ENCODE results near the gene WDR33. TPM values are rescaled to one million over a fixed set of nuclear protein-coding genes. Genes with fewer than 3 reads are reported as not detected.

Gene WDR33
- total and polyA plus RNA-seq, 2 of the 13 experiments (the other 11 are each of a cell fraction or from before 2014, with no cell fraction given): 54.9 to 78.2 TPM

DNA sequence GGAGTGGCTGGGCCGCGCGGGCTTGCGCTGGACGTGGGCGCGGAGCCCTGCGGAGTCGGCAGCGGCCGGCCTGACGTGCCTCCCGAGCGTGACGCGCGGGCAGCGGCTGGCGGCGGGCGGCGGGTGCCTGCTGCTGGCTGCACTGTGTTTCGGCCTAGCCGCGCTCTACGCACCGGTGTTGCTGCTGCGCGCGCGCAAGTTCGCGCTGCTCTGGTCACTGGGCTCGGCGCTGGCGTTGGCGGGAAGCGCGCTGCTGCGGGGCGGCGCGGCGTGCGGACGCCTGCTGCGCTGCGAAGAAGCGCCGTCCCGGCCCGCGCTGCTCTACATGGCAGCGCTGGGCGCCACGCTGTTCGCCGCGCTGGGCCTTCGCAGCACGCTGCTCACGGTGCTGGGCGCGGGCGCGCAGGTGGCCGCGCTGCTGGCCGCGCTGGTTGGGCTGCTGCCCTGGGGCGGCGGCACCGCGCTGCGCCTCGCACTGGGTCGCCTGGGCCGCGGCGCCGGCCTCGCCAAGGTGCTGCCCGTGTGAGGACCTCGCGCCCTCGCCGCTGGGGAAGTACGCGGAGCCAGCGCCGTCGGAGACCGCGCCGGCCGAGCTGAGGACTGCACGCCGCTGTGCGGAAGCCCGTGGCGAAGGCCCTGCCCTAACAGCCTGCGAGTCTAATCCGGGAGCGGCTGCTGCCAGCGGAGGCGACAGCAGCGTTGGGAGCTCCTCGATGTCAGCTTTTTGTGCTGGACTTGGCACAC lies 109.1 kb downstream of the WDR33 start (continued):
- TF ChIP-seq ZNF691 (CRISPR knock-in tag; IDR thresholded peaks at IDR 0.05; ENCODE audit: borderline replicate concordance, low read depth) (peak; percentile 93), ZNF121 (CRISPR knock-in tag; IDR thresholded peaks at IDR 0.05) (0 out of 2 replicates have a peak, but pooled peaks have one; percentile 7), NFYB (CRISPR knock-in tag; IDR thresholded peaks at IDR 0.05) (no peak), SSRP1 (CRISPR knock-in tag; IDR thresholded peaks at IDR 0.05) (0 out of 2 replicates have a peak, but pooled peaks have one; percentile 33), ZFX (CRISPR knock-in tag; IDR thresholded peaks at IDR 0.05; ENCODE audit: low read depth) (peak; percentile 83), NR1H2 (CRISPR knock-in tag; IDR thresholded peaks at IDR 0.05; ENCODE audit: borderline replicate concordance, low read depth) (no peak), ZBTB7B (CRISPR knock-in tag; IDR thresholded peaks at IDR 0.05) (peak; percentile 63; the same call in 1 of the 2 replicates), ESRRA (CRISPR knock-in tag; IDR thresholded peaks at IDR 0.05; ENCODE audit: low read depth) (no peak), SIX1 (CRISPR knock-in tag; IDR thresholded peaks at IDR 0.05; ENCODE audit: borderline replicate concordance) (no peak), GABPB1 (CRISPR knock-in tag; IDR thresholded peaks at IDR 0.05) (peak; percentile 83), ZMYM3 (CRISPR knock-in tag; IDR thresholded peaks at IDR 0.05) (peak; percentile 41; the same call in 1 of the 2 replicates), ZNF460 (CRISPR knock-in tag; IDR thresholded peaks at IDR 0.05; ENCODE audit: borderline replicate concordance) (no peak), FOXC1 (CRISPR knock-in tag; IDR thresholded peaks at IDR 0.05; ENCODE audit: borderline replicate concordance) (peak; percentile 82), UBTF (CRISPR knock-in tag; IDR thresholded peaks at IDR 0.05) (peak; percentile 98), GPN1 (CRISPR knock-in tag; IDR thresholded peaks at IDR 0.05; ENCODE audit: borderline replicate concordance) (no peak), CCAR2 (optimal IDR thresholded peaks at IDR 0.05; ENCODE audit: low read depth, low read length) (no peak), ZNF235 (CRISPR knock-in tag; IDR thresholded peaks at IDR 0.05; ENCODE audit: borderline replicate concordance) (no peak), NAIF1 (CRISPR knock-in tag; IDR thresholded peaks at IDR 0.05; ENCODE audit: borderline replicate concordance) (no peak), PAXIP1 (CRISPR knock-in tag; conservative IDR thresholded peaks at IDR 0.05) (0 out of 2 replicates have a peak, but pooled peaks have one; percentile 39), TIGD3 (CRISPR knock-in tag; IDR thresholded peaks at IDR 0.05; ENCODE audit: borderline replicate concordance) (0 out of 2 replicates have a peak, but pooled peaks have one; percentile 76)
